ENCODE measurements around the gene CASP10. TPM values are rescaled to one million over a fixed set of nuclear protein-coding genes. Genes with fewer than 3 reads are reported as not detected.

CASP10 gene
- total RNA-seq, 2 experiments from 2014 or later: 22.0 to 22.1 TPM

GRCh38 chr2:201228271-201228911, 45.5 kb downstream of the CASP10 start:
- Mint-ChIP-seq H3K36me3 (ENCODE audit: low read depth) (peaks cover 1% of the 10 kb centered on the region), H3K4me3 (peak overlapping the region; percentile 34), H3K27ac (peak overlapping the region; percentile 81), H3K27me3 (ENCODE audit: low read depth) (no peaks in the 10 kb centered on the region), H3K4me1 (ENCODE audit: low read depth) (peaks cover 50% of the 10 kb centered on the region), H3K9me3 (no peaks in the 10 kb centered on the region)
- CTCF ChIA-PET: interaction anchor here (0.6 to 1.9 kb wide), 4 partner anchors 43 to 327 kb away, joined by 3 to 7 read pairs (median 3); partner anchors contain the start of gene CASP10
- DNase-seq: peak; percentile 24
- intact Hi-C loops (cut with micrococcal nuclease): no loop called here

- peak overlapping the region; percentile 34 for H3K4me3 Mint-ChIP-seq
- H3K27ac Mint-ChIP-seq: peak overlapping the region; percentile 81
- H3K9me3 Mint-ChIP-seq: no peaks in the 10 kb centered on the region
- peaks cover 45% of the 10 kb centered on the region for H3K4me1 Mint-ChIP-seq (ENCODE audit: low read depth)
- intact Hi-C loops (cut with micrococcal nuclease): no loop called here
- DNase-seq: peak; percentile 62
- CTCF ChIA-PET: interaction anchor here (0.5 to 1.6 kb wide), 6 partner anchors 46 to 327 kb away, joined by 3 to 11 read pairs (median 5); partner anchors contain the start of gene CASP10
- peaks cover 6% of the 10 kb centered on the region for H3K36me3 Mint-ChIP-seq (ENCODE audit: low read depth)
- H3K27me3 Mint-ChIP-seq (ENCODE audit: low read depth): no peaks in the 10 kb centered on the region
Observed at GRCh38 chr2:201228912-201229290, 46.0 kb downstream of the CASP10 start.

GRCh38 chr2:201231781-201232466, 49.0 kb downstream of the CASP10 start:
- intact Hi-C loops (cut with micrococcal nuclease): loop anchor here (1.0 to 10.0 kb wide), 11 partner anchors 38 to 803 kb away; partner anchors contain the start of genes ALS2, BZW1, CASP10 and FZD7
- Mint-ChIP-seq H3K36me3 (ENCODE audit: low read depth) (peaks cover 20% of the 10 kb centered on the region), H3K27me3 (ENCODE audit: low read depth) (no peaks in the 10 kb centered on the region), H3K4me3 (peak overlapping the region; percentile 71), H3K4me1 (ENCODE audit: low read depth) (peaks cover 51% of the 10 kb centered on the region), H3K27ac (peak overlapping the region; percentile 84), H3K9me3 (no peaks in the 10 kb centered on the region)
- CTCF ChIA-PET: interaction anchor here (0.6 to 4.6 kb wide), 53 partner anchors 11 to 519 kb away, joined by 3 to 182 read pairs (median 5); partner anchors contain the start of genes CASP10, CASP8, CFLAR and HYCC2
- DNase-seq: peak; percentile 98

GRCh38 chr2:201232467-201232815, 49.5 kb downstream of the CASP10 start:
- CTCF ChIA-PET: interaction anchor here (0.6 to 4.6 kb wide), 52 partner anchors 11 to 519 kb away, joined by 3 to 182 read pairs (median 5); partner anchors contain the start of genes CASP10, CASP8, CFLAR and HYCC2
- no peaks in the 10 kb centered on the region for H3K9me3 Mint-ChIP-seq
- H3K27ac Mint-ChIP-seq: peak overlapping the region; percentile 84
- H3K36me3 Mint-ChIP-seq (ENCODE audit: low read depth): peaks cover 23% of the 10 kb centered on the region
- H3K4me3 Mint-ChIP-seq: peak overlapping the region; percentile 97
- no peak for DNase-seq
- intact Hi-C loops (cut with micrococcal nuclease): loop anchor here (1.0 to 10.0 kb wide), 11 partner anchors 38 to 802 kb away; partner anchors contain the start of genes ALS2, BZW1, CASP10 and FZD7
- peaks cover 53% of the 10 kb centered on the region for H3K4me1 Mint-ChIP-seq (ENCODE audit: low read depth)
- no peaks in the 10 kb centered on the region for H3K27me3 Mint-ChIP-seq (ENCODE audit: low read depth)

GRCh38 chr2:201233192-201233811, 50.4 kb downstream of the CASP10 start:
- DNase-seq: peak; percentile 95
- CTCF ChIA-PET: interaction anchor here (0.7 to 4.6 kb wide), 27 partner anchors 10 to 677 kb away, joined by 3 to 182 read pairs (median 12); partner anchors contain the start of genes CASP10, CASP8, CFLAR and HYCC2
- Mint-ChIP-seq H3K27me3 (ENCODE audit: low read depth) (no peaks in the 10 kb centered on the region), H3K9me3 (no peaks in the 10 kb centered on the region), H3K4me1 (ENCODE audit: low read depth) (peaks cover 52% of the 10 kb centered on the region), H3K27ac (peak overlapping the region; percentile 97), H3K4me3 (peak overlapping the region; percentile 97), H3K36me3 (ENCODE audit: low read depth) (peaks cover 29% of the 10 kb centered on the region)
- intact Hi-C loops (cut with micrococcal nuclease): loop anchor here (1.0 to 10.0 kb wide), 13 partner anchors 21 to 801 kb away; partner anchors contain the start of genes ALS2, BZW1, CLK1 and FZD7

- Mint-ChIP-seq H3K4me1 (ENCODE audit: low read depth) (peaks cover 47% of the 10 kb centered on the region), H3K27ac (peak overlapping the region; percentile 97), H3K9me3 (no peaks in the 10 kb centered on the region), H3K4me3 (peak overlapping the region; percentile 97), H3K27me3 (ENCODE audit: low read depth) (no peaks in the 10 kb centered on the region), H3K36me3 (ENCODE audit: low read depth) (peaks cover 31% of the 10 kb centered on the region)
- DNase-seq: peak; percentile 34
- intact Hi-C loops (cut with micrococcal nuclease): loop anchor here (1.0 to 10.0 kb wide), 14 partner anchors 18 to 801 kb away; partner anchors contain the start of genes ALS2, BZW1, CLK1 and FZD7
- CTCF ChIA-PET: interaction anchor here (0.6 to 4.6 kb wide), 19 partner anchors 9 to 678 kb away, joined by 3 to 182 read pairs (median 18); partner anchors contain the start of genes CASP10, CASP8, CFLAR and HYCC2
Observed at GRCh38 chr2:201233812-201234662, 51.1 kb downstream of the CASP10 start.

GRCh38 chr2:201234663-201235135, 51.8 kb downstream of the CASP10 start:
- Mint-ChIP-seq H3K27ac (peak overlapping the region; percentile 97), H3K4me1 (ENCODE audit: low read depth) (peaks cover 48% of the 10 kb centered on the region), H3K4me3 (peak overlapping the region; percentile 97), H3K27me3 (ENCODE audit: low read depth) (no peaks in the 10 kb centered on the region), H3K9me3 (peaks cover 2% of the 10 kb centered on the region), H3K36me3 (ENCODE audit: low read depth) (peaks cover 36% of the 10 kb centered on the region)
- CTCF ChIA-PET: interaction anchor here (0.6 to 4.6 kb wide), 8 partner anchors 25 to 172 kb away, joined by 3 to 182 read pairs (median 6); partner anchors contain the start of genes CASP10 and CASP8
- DNase-seq: no peak
- intact Hi-C loops (cut with micrococcal nuclease): loop anchor here (1.0 to 10.0 kb wide), 3 partner anchors 18 to 800 kb away; partner anchors contain the start of gene FZD7

GRCh38 chr2:201235860-201236811, 53.2 kb downstream of the CASP10 start:
- Mint-ChIP-seq H3K4me1 (ENCODE audit: low read depth) (peaks cover 45% of the 10 kb centered on the region), H3K4me3 (peak overlapping the region; percentile 71), H3K9me3 (peaks cover 9% of the 10 kb centered on the region), H3K27ac (peak overlapping the region; percentile 87), H3K27me3 (ENCODE audit: low read depth) (no peaks in the 10 kb centered on the region), H3K36me3 (ENCODE audit: low read depth) (peaks cover 50% of the 10 kb centered on the region)
- intact Hi-C loops (cut with micrococcal nuclease): loop anchor here (1.0 to 10.0 kb wide), 6 partner anchors 22 to 942 kb away; partner anchors contain the start of gene FZD7
- DNase-seq: peak; percentile 72
- CTCF ChIA-PET: interaction anchor here (0.5 to 4.6 kb wide), 23 partner anchors 18 to 1333 kb away, joined by 3 to 66 read pairs (median 4); partner anchors contain the start of genes CASP10, CASP8, STRADB and TRAK2

GRCh38 chr2:201237486-201238123, 54.7 kb downstream of the CASP10 start:
- CTCF ChIA-PET: interaction anchor here (0.9 to 3.0 kb wide), 8 partner anchors 18 to 136 kb away, joined by 3 to 46 read pairs (median 5); partner anchors contain the start of gene CASP10
- peaks cover 62% of the 10 kb centered on the region for H3K36me3 Mint-ChIP-seq (ENCODE audit: low read depth)
- no peaks in the 10 kb centered on the region for H3K27me3 Mint-ChIP-seq (ENCODE audit: low read depth)
- no peak for DNase-seq
- H3K9me3 Mint-ChIP-seq: peaks cover 11% of the 10 kb centered on the region
- peaks cover 46% of the 10 kb centered on the region for H3K4me1 Mint-ChIP-seq (ENCODE audit: low read depth)
- intact Hi-C loops (cut with micrococcal nuclease): loop anchor here (5.0 to 10.0 kb wide), 2 partner anchors 175 to 797 kb away; partner anchors contain the start of gene FZD7
- peak overlapping the region; percentile 60 for H3K27ac Mint-ChIP-seq
- no peak overlapping the region for H3K4me3 Mint-ChIP-seq

Data from activated naive CD4-positive, alpha-beta T cell treated with anti-CD3 and anti-CD28 coated beads for 36 hours (primary cell).